Hematopoietic multipotent progenitor cell (in vitro differentiated cells): ENCODE measurements around the gene IMMT. TPM values are rescaled to one million over a fixed set of nuclear protein-coding genes. Genes with fewer than 3 reads are reported as not detected.

Experiments
- DNase-seq, 3 donors: peaks; one replicate each; pipeline ENCODE4 v3.0.0-alpha.2; 2011 to 2015; ENCODE audit warnings: low read depth in 2 of 3, low spot score in 2 of 3
- total RNA-seq: library from RNA; depleted of rRNA; stranded (reverse); fragments of >200 nt; gene quantifications from one replicate; pipeline ENCODE4 v1.2.3, GENCODE V29; 2012

IMMT gene
- total RNA-seq, 1 donor: 36.1 TPM

GRCh38 chr2:86226636-86227520, 31.6 kb upstream of the IMMT start:
- no peak for DNase-seq

GRCh38 chr2:86226070-86226469, 30.8 kb upstream of the IMMT start:
- no peak for DNase-seq

GRCh38 chr2:86225581-86225980, 30.3 kb upstream of the IMMT start:
- peak in 2 of 3 donors; percentile 71 to 80 for DNase-seq

GRCh38 chr2:86224645-86225355, 29.5 kb upstream of the IMMT start:
- DNase-seq: no peak

- no peak for DNase-seq
These were observed 28.8 kb upstream of the IMMT start for GRCh38 chr2:86223927-86224560.

GRCh38 chr2:86223140-86223926, 28.1 kb upstream of the IMMT start:
- DNase-seq: no peak

- DNase-seq: peak in 2 of 3 donors; percentile 77 to 89
These were observed 25.9 kb upstream of the IMMT start for GRCh38 chr2:86221066-86221684.

GRCh38 chr2:86219896-86220295, 24.6 kb upstream of the IMMT start:
- DNase-seq: no peak

GRCh38 chr2:86218124-86218523, 22.9 kb upstream of the IMMT start:
- DNase-seq: no peak

- DNase-seq: no peak
These were observed 21.6 kb upstream of the IMMT start for GRCh38 chr2:86216575-86217555.

GRCh38 chr2:86214503-86214832, 19.2 kb upstream of the IMMT start:
- no peak for DNase-seq

- no peak for DNase-seq
These were observed 18.6 kb upstream of the IMMT start for GRCh38 chr2:86213699-86214502.

- no peak for DNase-seq
These were observed 17.8 kb upstream of the IMMT start for GRCh38 chr2:86213056-86213455.

GRCh38 chr2:86211796-86212188, 16.5 kb upstream of the IMMT start:
- no peak for DNase-seq

- no peak for DNase-seq
These were observed 16.0 kb upstream of the IMMT start for GRCh38 chr2:86211033-86211795.

- DNase-seq: no peak
These were observed 9.2 kb upstream of the IMMT start for GRCh38 chr2:86204458-86204857.

GRCh38 chr2:86203614-86204013, 8.4 kb upstream of the IMMT start:
- DNase-seq: no peak

- DNase-seq: no peak
These were observed 7.4 kb upstream of the IMMT start for GRCh38 chr2:86202702-86203101.
